ENCODE results near the gene MIAT.

MIAT gene

GRCh38 chr22:26632422-26633155 lies 24.8 kb upstream of the MIAT start:
- no peak for DNase-seq

- DNase-seq: no peak
Measured at GRCh38 chr22:26634189-26634588, 23.2 kb upstream of the MIAT start.

GRCh38 chr22:26635117-26635516 lies 22.3 kb upstream of the MIAT start:
- no peak for DNase-seq

GRCh38 chr22:26636296-26636695 lies 21.1 kb upstream of the MIAT start:
- no peak for DNase-seq

- no peak for DNase-seq
Measured at GRCh38 chr22:26642465-26643417, 14.6 kb upstream of the MIAT start.

DNA sequence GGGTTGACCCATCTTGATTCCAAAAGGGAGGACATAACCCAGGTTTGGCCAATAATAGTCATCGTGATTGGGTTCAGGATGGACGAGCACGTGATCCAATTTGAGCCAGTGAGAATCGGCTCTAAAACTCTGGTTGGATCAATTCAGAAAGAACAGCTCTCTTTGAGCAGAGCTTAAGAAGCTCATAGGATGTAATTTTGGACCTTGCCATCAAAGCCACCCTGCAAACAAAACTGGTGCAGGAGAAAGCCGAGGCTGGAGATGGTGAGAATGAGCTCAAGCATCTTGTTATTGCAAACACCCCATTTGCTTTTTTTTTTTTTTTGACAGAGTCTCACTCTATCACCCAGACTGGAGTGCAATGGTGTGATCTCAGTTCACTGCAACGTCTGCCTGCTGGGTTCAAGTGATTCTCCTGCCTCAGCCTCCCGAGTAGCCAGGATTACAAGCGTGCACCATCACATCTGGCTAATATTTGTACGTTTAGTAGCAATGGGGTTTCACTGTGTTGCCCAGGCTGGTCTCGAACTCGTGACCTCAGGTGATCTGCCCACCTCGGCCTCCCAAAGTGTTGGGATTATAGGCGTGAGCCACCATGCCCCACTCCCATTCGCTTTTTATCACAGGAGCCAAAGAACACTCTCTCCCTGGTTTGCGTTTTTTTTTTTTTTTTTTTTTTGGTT lies 13.8 kb upstream of the MIAT start:
- no peak for DNase-seq

DNA sequence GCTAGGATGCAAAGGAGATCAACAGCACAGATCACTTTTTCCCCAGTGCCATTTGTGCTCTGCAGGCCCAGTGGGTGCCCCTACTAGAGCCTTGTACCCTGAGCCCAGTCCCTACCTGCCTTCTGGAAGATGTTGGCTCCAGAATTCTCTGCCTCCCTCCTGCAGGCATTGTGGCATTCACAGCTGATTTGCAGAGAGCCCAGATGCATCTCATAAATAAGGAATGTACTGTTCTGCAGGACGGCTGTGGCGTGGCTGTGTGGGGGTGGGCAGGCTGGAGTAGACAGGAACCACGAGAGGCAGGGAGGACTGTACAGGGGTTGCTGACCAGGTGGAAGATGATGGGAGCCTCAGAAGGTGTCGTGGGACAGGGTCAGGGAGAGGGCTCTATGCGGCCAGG lies 11.2 kb upstream of the MIAT start:
- DNase-seq: no peak

- peak; percentile 62 to 77 for DNase-seq
Measured at GRCh38 chr22:26648011-26648497, 9.3 kb upstream of the MIAT start.

GRCh38 chr22:26648528-26649388 lies 8.6 kb upstream of the MIAT start:
- peak in 1 of 2 experiments; percentile 21 for DNase-seq

GRCh38 chr22:26650722-26651421 lies 6.5 kb upstream of the MIAT start:
- no peak for DNase-seq

DNA sequence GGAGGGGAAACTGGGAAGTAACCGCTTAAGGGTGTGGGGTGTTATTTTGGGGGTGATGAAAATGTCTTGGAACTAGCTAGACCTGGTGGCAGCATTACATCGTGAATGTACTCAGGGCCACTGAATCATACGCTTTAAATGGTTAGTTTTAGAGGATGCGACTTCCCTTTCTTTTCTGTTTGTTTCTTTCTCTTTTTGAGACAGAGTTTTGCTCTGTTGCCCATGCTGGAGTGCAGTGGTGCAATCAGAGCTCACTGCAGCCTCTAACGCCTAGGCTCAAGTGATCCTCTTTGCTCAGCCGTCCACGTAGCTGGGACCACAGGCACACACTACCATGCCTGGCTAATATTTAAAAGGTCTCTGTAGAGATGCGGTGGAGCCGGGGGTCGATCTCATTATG lies 5.6 kb upstream of the MIAT start:
- no peak for DNase-seq

DNA sequence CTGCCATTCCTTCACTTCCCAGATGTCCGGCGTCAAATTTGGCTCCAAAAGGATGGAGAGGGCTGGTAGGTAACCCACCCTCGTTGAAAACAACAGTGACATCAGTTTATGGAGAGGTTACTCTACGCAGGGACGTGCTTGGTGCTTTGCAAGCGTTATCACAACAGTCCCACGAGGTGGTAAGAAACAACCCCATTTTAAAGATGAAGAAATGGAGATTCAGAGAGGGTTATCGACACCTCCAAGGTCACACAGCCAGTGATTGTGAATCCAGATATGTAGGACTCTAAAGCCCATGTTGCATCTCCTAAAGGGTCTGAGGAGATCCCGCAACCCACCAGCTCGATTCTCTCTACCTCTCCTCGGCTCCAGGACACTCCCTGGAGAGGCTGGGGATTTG lies 773 bp downstream of the MIAT start:
- DNase-seq: no peak

- DNase-seq: peak; percentile 37 to 68
Measured at GRCh38 chr22:26658671-26659478, 1.5 kb downstream of the MIAT start.

DNA sequence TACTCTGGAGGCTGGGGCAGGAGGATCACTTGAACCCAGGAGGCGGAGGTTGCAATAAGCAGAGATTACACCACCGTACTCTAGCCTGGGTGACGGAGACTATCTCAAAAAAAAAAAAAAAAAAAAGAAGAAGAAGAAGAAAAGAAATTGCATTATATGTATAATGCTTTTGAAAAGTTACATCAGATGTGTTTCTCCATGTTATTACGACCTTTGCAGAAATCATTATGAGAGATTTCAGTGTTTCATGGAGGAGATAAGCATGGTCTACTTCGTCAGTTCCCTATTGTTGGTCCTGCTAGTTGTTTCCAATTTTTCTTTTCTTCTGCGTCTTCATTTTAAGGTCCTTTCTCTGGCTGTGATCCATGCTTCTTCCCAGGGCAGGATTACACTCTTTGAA lies 3.0 kb downstream of the MIAT start:
- no peak for DNase-seq

DNA sequence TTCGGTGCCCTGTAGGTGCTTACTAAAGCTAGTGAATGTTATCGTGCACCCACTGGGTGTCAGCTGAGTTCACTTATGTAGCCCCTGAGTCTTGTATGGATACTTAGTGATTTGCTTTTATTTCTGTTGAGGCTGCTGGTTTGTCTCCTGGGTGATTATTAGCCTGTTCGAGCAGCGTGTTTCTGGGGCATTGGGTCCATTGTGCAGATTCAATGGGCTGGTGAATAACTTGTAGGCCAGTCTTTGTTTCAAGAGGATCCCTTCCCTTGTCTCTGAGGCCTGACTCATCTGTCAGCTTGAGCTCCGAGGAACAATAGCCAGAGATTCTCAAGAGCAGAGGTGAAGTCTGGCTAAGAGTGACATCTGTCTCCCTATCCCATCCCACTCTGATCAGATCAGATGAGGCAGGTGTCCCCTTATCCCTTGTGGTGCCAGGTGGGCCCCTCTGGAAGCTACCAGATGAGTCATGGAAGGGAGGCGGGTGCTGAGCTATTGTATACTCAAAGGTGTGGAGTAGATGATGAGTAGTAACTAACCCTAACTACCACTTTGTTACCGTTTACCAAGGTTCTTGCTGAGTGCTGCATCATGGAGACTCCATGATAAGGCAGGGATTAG lies 3.7 kb downstream of the MIAT start:
- peak in 1 of 2 experiments; percentile 41 for DNase-seq

DNA sequence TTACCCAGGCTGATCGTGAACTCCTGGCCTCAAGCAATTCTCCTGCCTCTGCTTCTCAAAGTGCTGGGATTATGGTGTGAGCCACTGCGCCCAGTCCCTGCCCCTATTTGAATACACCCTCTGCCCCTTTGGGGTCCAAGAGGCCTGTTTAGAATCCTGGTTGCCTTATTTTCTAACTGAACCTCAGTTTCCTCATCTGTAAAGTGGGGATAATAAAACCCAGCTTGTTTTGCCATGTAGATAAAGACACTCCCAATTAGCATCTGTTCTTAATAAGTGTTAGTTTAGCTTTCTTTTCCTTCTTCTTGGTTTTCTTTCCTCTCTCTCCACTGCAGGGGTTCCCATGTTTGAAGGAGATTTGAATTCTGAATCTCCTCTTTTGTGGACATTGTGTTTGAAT lies 4.8 kb downstream of the MIAT start:
- DNase-seq: no peak

GRCh38 chr22:26663374-26663923 lies 6.1 kb downstream of the MIAT start:
- no peak for DNase-seq

- DNase-seq: no peak
Measured at GRCh38 chr22:26665813-26666231, 8.4 kb downstream of the MIAT start.

DNA sequence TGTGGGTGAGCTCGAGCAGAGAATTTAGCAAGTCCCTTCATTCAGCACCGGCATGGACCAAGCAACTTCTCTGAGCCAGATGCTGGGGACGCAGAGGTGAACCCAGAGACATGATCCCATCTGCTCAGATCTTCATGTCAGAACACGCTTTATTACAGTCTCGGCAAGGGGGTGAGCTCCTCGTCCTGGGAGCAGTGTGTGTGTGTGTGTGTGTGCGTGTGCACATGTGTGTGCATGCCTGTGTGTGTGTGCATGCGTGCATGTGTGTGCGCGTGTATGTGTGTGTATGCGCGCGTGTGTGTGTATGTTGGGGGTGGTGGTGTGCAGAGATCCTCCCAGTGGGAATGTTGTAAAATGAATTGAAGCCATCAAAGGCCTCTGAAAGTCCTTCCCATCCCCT lies 9.8 kb downstream of the MIAT start:
- DNase-seq: no peak

GRCh38 chr22:26669060-26669481 lies 11.7 kb downstream of the MIAT start:
- no peak for DNase-seq
